Cardiac fibroblast (primary cell): ENCODE measurements around the gene SPATA12.

Source experiments
- DNase-seq, 2 donors: peaks; one replicate each; pipeline versions ENCODE4 v3.0.0 to v3.0.0-alpha.2; 2010; ENCODE audit warnings: low read depth in 2 of 2
- H3K4me3 ChIP-seq, 2 donors: replicated peaks in 1 of 2; 1 replicate in 1 of 2; 2 replicates in 1 of 2; pipeline ENCODE4 v1.5.1; 2011; ENCODE audit warnings: low read depth in 2 of 2, low read length in 2 of 2, mild to moderate bottlenecking in 2 of 2, moderate library complexity in 1 of 2
- TF ChIP-seq, protein P1 (sequence below): IDR thresholded peaks from one replicate; pipeline ENCODE4 v1.5.1; 2011; ENCODE audit warnings: low read depth, mild to moderate bottlenecking, low read length, inconsistent platforms

The SPATA12 gene

DNA sequence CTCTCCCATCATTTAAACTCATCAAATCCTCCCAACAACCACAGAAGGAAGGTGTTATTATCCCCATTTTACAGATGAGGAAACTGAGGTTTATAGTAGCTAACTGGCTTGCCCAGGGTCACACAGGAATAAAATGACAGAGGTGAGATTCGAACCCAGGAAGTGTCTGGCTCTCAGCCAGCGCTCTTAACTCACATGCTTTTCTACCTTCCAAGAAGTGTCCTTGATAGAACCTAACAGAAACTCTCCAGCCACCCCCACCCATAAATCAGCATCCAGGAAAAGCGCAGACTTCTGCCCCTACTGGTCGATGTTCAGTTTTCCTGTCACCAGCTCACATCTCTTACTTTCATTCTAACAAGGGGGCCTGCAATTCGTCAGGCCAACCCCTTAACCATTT lies 51.7 kb downstream of the SPATA12 start:
- DNase-seq, result no peak
- TF ChIP-seq, protein P1, sequence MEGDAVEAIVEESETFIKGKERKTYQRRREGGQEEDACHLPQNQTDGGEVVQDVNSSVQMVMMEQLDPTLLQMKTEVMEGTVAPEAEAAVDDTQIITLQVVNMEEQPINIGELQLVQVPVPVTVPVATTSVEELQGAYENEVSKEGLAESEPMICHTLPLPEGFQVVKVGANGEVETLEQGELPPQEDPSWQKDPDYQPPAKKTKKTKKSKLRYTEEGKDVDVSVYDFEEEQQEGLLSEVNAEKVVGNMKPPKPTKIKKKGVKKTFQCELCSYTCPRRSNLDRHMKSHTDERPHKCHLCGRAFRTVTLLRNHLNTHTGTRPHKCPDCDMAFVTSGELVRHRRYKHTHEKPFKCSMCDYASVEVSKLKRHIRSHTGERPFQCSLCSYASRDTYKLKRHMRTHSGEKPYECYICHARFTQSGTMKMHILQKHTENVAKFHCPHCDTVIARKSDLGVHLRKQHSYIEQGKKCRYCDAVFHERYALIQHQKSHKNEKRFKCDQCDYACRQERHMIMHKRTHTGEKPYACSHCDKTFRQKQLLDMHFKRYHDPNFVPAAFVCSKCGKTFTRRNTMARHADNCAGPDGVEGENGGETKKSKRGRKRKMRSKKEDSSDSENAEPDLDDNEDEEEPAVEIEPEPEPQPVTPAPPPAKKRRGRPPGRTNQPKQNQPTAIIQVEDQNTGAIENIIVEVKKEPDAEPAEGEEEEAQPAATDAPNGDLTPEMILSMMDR, result peak; percentile 36
- no peak overlapping the region for H3K4me3 ChIP-seq

DNA sequence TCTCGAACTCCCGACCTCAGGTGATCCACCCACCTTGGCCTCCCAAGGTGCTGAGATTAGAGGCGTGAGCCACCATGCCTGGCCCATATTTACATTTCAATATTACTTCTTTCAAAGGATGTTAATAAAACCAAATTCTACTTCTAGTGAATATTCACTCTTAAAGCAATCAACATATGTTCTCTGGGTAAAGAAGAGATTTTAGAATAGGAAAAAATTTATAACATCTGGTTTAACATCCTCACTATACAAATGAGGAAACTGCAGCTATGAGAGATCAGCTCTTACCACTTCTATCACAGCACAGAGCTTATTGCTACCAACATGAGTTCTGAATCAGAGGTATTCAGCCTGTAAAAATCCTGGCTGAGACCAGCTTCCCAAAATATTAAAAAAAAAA lies 56.0 kb downstream of the SPATA12 start:
- DNase-seq, result no peak
- TF ChIP-seq, protein P1, result no peak
- no peak overlapping the region for H3K4me3 ChIP-seq

DNA sequence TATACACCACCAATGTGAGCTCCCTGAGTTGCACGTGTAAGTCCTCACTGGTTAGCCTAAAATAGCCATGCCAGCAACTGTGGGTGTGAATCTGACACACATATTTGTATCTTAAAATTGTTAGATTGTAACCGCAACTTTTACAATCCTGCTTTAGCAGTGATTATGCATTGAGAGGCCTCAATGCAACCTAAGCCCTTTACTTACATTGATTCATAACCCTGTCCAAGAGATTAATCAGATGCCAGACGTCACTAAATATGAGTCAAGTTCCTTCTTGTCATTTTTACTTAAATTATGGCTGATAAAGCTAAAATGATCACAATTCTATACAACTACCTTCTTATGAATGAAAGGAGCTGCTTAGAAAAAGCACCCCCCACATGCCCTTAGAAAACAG lies 57.8 kb downstream of the SPATA12 start:
- TF ChIP-seq, protein P1, result no peak
- no peak for DNase-seq
- no peak overlapping the region for H3K4me3 ChIP-seq

DNA sequence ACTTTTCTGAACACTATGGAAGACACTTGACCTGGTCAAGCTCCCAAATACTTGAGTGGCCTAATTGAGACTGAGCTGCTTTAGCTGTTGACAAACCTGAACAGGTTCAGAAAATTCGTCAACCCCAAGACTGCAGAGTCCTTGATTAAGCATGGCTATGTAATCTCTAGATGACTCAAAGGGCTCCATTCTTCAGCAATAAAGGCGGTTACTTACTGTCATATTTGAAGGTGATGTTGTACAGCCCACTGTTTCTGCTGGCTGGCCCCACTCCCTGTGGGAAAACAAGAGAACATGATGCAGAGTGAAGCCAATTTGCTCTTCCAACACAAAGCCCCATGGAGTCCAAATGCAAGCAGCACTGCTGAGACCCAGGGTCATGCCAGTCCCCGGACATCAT lies 59.6 kb downstream of the SPATA12 start:
- H3K4me3 ChIP-seq, result no peak overlapping the region
- DNase-seq, result peak in 1 of 2 donors; percentile 58
- TF ChIP-seq, protein P1, result no peak

DNA sequence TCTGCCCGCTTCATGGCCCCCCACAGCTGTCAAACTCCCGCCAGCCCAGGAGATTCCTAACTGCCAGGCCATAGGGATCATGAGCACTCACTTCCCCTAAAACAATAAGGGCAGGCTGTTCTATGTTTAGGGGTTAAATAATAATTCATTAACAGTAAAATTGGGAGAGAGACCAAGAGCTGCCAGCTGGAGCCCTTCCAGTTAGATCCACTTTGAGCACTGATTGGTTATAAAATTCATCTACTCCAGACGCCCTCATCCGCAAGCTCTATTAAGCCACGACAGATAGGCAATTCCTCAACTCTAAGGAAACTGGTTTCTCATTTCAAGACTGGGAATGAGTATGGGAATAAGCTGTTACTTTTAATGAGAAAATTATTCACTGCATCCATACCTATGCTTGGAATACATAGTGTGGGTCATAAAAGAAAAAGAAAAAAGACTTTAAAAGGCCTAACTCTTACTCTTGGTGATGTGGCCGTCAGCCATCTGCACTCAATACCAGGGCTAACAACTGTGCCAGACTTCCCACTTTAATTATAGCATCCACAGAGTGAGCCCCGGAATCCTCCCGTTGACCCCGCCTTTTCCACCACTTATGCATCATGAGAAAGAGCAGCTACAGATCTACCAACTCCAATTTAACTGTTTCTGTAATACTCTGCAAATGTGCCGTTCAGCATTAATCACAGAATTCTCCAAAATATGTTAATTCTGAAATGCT lies 60.1 kb downstream of the SPATA12 start:
- DNase-seq, result peak in 1 of 2 donors; percentile 18
- H3K4me3 ChIP-seq, result no peak overlapping the region
- TF ChIP-seq, protein P1, result no peak
